ENCODE results near the gene RLBP1. TPM values are rescaled to one million over a fixed set of nuclear protein-coding genes. Genes with fewer than 3 reads are reported as not detected.

Gene RLBP1
- total and polyA plus RNA-seq, 10 of the 15 experiments (the other 5 are each of a cell fraction or from before 2014, with no cell fraction given), result 0.06 TPM; not detected in 9

DNA sequence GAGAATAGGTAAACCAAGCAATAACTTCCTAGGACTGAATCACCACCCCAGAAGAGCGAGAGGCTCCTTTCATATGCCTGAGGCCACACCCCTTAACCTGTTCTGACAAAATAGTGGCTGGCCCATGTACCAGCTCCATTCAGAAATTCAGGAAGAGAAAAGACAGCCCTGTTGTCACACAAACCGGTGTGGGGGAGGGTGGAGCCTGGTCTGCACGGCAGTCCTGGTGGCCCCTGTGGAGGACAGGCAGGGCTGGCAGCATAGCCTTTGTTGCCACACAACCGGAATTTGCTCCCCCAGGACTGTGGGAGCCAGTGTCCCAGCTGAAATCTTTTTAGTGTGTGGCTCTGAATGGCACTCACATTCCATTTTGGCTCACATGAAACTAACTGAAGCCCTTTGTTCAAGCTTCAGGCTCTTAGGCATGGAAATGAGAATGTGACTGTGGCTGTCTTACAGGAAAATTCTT is 23.8 kb downstream of the RLBP1 start:
- H3K4me2 ChIP-seq (ENCODE audit: control insufficient read depth, insufficient read depth), result no peak overlapping the region
- no peaks in the 10 kb centered on the region for H4K20me1 ChIP-seq (ENCODE audit: control insufficient read depth, insufficient read depth)
- BruUV-seq (replicated peaks), result no TSS peak
- H3K4me1 ChIP-seq (ENCODE audit: control insufficient read depth, insufficient read depth, low read length), result no peaks in the 10 kb centered on the region
- FAIRE-seq (no peak), ATAC-seq (no peak), DNase-seq (ENCODE audit: low read depth, low spot score) (no peak)
- intact Hi-C loops (cut with micrococcal nuclease; ENCODE audit: unreplicated experiment) (no loop called here), in situ Hi-C loops (cut with MboI) (no loop called here)
- ChIA-PET CTCF (interaction anchor here (1.5 to 8.1 kb wide), 2 partner anchors 10 to 19 kb away, joined by 4 to 47 read pairs; no protein-coding TSS in a partner anchor), SMC1A (ENCODE audit: uncharacterized antibody, unreplicated experiment) (no interaction called here), POLR2A (no interaction called here), RAD21 (ENCODE audit: unreplicated experiment) (interaction anchor here (1.3 kb wide), 1 partner anchor 106 kb away, joined by 3 read pairs; no protein-coding TSS in a partner anchor)
- H2AFZ ChIP-seq (ENCODE audit: control insufficient read depth, low read depth, low read length), result no peak overlapping the region
- no peaks in the 10 kb centered on the region for H3K9me3 ChIP-seq (replicated peaks; ENCODE audit: control insufficient read depth, insufficient read depth, low read length)
- no peak for TF ChIP-seq ZNF24 (IDR thresholded peaks at IDR 0.05)
- TF ChIP-seq, protein P1, sequence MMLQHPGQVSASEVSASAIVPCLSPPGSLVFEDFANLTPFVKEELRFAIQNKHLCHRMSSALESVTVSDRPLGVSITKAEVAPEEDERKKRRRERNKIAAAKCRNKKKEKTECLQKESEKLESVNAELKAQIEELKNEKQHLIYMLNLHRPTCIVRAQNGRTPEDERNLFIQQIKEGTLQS (IDR thresholded peaks at IDR 0.05; ENCODE audit: borderline replicate concordance, extremely low read depth, low read depth, low read length), result no peak
- no peak for TF ChIP-seq RELA (IDR thresholded peaks at IDR 0.05; ENCODE audit: borderline replicate concordance, partially characterized antibody)
- no peak for TF ChIP-seq GATAD2B (conservative IDR thresholded peaks at IDR 0.05; ENCODE audit: low read depth)
- TF ChIP-seq, protein P2, sequence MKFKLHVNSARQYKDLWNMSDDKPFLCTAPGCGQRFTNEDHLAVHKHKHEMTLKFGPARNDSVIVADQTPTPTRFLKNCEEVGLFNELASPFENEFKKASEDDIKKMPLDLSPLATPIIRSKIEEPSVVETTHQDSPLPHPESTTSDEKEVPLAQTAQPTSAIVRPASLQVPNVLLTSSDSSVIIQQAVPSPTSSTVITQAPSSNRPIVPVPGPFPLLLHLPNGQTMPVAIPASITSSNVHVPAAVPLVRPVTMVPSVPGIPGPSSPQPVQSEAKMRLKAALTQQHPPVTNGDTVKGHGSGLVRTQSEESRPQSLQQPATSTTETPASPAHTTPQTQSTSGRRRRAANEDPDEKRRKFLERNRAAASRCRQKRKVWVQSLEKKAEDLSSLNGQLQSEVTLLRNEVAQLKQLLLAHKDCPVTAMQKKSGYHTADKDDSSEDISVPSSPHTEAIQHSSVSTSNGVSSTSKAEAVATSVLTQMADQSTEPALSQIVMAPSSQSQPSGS (IDR thresholded peaks at IDR 0.05; ENCODE audit: low read length), result no peak
- TF ChIP-seq TAF1 (IDR thresholded peaks at IDR 0.05; ENCODE audit: borderline replicate concordance, low read depth, low read length), result no peak
- no peak for TF ChIP-seq HCFC1 (IDR thresholded peaks at IDR 0.05; ENCODE audit: low read length)
- TF ChIP-seq MEF2B (IDR thresholded peaks at IDR 0.05; ENCODE audit: partially characterized antibody, poor library complexity, severe bottlenecking), result no peak
- TF ChIP-seq, protein P3, sequence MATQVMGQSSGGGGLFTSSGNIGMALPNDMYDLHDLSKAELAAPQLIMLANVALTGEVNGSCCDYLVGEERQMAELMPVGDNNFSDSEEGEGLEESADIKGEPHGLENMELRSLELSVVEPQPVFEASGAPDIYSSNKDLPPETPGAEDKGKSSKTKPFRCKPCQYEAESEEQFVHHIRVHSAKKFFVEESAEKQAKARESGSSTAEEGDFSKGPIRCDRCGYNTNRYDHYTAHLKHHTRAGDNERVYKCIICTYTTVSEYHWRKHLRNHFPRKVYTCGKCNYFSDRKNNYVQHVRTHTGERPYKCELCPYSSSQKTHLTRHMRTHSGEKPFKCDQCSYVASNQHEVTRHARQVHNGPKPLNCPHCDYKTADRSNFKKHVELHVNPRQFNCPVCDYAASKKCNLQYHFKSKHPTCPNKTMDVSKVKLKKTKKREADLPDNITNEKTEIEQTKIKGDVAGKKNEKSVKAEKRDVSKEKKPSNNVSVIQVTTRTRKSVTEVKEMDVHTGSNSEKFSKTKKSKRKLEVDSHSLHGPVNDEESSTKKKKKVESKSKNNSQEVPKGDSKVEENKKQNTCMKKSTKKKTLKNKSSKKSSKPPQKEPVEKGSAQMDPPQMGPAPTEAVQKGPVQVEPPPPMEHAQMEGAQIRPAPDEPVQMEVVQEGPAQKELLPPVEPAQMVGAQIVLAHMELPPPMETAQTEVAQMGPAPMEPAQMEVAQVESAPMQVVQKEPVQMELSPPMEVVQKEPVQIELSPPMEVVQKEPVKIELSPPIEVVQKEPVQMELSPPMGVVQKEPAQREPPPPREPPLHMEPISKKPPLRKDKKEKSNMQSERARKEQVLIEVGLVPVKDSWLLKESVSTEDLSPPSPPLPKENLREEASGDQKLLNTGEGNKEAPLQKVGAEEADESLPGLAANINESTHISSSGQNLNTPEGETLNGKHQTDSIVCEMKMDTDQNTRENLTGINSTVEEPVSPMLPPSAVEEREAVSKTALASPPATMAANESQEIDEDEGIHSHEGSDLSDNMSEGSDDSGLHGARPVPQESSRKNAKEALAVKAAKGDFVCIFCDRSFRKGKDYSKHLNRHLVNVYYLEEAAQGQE (IDR thresholded peaks at IDR 0.05; ENCODE audit: low read depth, low read length), result no peak
- no peak for TF ChIP-seq BACH1 (IDR thresholded peaks at IDR 0.05; ENCODE audit: borderline replicate concordance)
- TF ChIP-seq YBX1 (IDR thresholded peaks at IDR 0.05), result no peak
- TF ChIP-seq, protein P4, sequence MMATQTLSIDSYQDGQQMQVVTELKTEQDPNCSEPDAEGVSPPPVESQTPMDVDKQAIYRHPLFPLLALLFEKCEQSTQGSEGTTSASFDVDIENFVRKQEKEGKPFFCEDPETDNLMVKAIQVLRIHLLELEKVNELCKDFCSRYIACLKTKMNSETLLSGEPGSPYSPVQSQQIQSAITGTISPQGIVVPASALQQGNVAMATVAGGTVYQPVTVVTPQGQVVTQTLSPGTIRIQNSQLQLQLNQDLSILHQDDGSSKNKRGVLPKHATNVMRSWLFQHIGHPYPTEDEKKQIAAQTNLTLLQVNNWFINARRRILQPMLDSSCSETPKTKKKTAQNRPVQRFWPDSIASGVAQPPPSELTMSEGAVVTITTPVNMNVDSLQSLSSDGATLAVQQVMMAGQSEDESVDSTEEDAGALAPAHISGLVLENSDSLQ (IDR thresholded peaks at IDR 0.05), result no peak
- TF ChIP-seq TCF3 (IDR thresholded peaks at IDR 0.05; ENCODE audit: borderline replicate concordance, insufficient read depth, low read depth, low read length), result no peak
- TF ChIP-seq JUND (IDR thresholded peaks at IDR 0.05; ENCODE audit: low read depth, low read length), result no peak
- TF ChIP-seq, protein P5, sequence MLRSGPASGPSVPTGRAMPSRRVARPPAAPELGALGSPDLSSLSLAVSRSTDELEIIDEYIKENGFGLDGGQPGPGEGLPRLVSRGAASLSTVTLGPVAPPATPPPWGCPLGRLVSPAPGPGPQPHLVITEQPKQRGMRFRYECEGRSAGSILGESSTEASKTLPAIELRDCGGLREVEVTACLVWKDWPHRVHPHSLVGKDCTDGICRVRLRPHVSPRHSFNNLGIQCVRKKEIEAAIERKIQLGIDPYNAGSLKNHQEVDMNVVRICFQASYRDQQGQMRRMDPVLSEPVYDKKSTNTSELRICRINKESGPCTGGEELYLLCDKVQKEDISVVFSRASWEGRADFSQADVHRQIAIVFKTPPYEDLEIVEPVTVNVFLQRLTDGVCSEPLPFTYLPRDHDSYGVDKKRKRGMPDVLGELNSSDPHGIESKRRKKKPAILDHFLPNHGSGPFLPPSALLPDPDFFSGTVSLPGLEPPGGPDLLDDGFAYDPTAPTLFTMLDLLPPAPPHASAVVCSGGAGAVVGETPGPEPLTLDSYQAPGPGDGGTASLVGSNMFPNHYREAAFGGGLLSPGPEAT (IDR thresholded peaks at IDR 0.05; ENCODE audit: low read depth), result no peak
- no peaks in the 10 kb centered on the region for H3K27me3 ChIP-seq (replicated peaks in 1 of 2; ENCODE audit: control insufficient read depth in 2 of 2, insufficient read depth in 2 of 2, low read length in 1 of 2)
- H3K79me2 ChIP-seq (ENCODE audit: control insufficient read depth, insufficient read depth, low read length), result no peaks in the 10 kb centered on the region
- WGBS (ENCODE audit: insufficient coverage, insufficient replicate concordance, low lambda C conversion rate, missing lambda C conversion rate), result 42% methylated on average over 4 of the region's 4 CpGs
- H3K27ac ChIP-seq (ENCODE audit: control insufficient read depth, insufficient read depth), result no peak overlapping the region
- H3K36me3 ChIP-seq (ENCODE audit: control insufficient read depth in 2 of 2, insufficient read depth in 2 of 2, low read length in 1 of 2), result peaks cover 0 to 5% of the 10 kb centered on the region in 2 experiments; a peak in 2 of 4 replicates
- H3K4me3 ChIP-seq, result no peak overlapping the region
- no peak overlapping the region for H3K9ac ChIP-seq (ENCODE audit: control insufficient read depth, insufficient read depth, low read length)
